H1 (cell line): ENCODE measurements around the gene CAMKK1. TPM values are rescaled to one million over a fixed set of nuclear protein-coding genes. Genes with fewer than 3 reads are reported as not detected.

Source experiments
- CTCF ChIA-PET: fragments of 300-600 bp; sonication (Branson Sonifier 250); formaldehyde crosslinking; loops from one replicate; lab custom pipeline; 2021; ENCODE audit not compliant: partially characterized antibody; lab: Charles Lee
- POLR2A ChIA-PET: fragments of 300-600 bp; sonication (Branson Sonifier 250); formaldehyde crosslinking; loops from one replicate; lab custom pipeline; 2021; ENCODE audit warnings: inconsistent platforms; ENCODE audit not compliant: partially characterized antibody; lab: Charles Lee
- DNase-seq, 2 experiments: peaks; one replicate each; pipeline versions ENCODE4 v3.0.0 to v3.0.0-alpha.2; 2010 to 2022; ENCODE audit warnings: low spot score in 2 of 2, low read depth in 1 of 2, mixed read lengths in 1 of 2
- FAIRE-seq: peaks from 2 replicates; lab custom pipeline; 2011; peaks lifted over from hg19 to GRCh38; lab: Jason Lieb, UNC
- H2AFZ ChIP-seq: 2 replicates; pipeline ENCODE4 v1.8.1; 2012; ENCODE audit warnings: low read length, inconsistent platforms
- H2AK5ac ChIP-seq: 2 replicates; pipeline ENCODE4 v1.6.1; 2013; ENCODE audit warnings: low read depth, low read length
- H2BK120ac ChIP-seq: replicated peaks from 2 replicates; pipeline ENCODE3; 2013; ENCODE audit warnings: low read depth, low read length, inconsistent platforms
- H2BK12ac ChIP-seq: 2 replicates; pipeline ENCODE4 v1.6.1; 2013; ENCODE audit warnings: low read depth, low read length
- H2BK15ac ChIP-seq: 2 replicates; pipeline ENCODE4 v1.6.1; 2013; ENCODE audit warnings: low read length
- H2BK20ac ChIP-seq: 2 replicates; pipeline ENCODE4 v1.6.1; 2013; ENCODE audit warnings: low read length
- H2BK5ac ChIP-seq: 2 replicates; pipeline ENCODE4 v1.6.1; 2013; ENCODE audit warnings: low read depth, low read length
- H3K14ac ChIP-seq: 2 replicates; pipeline ENCODE4 v1.6.1; 2013; ENCODE audit warnings: inconsistent platforms; ENCODE audit not compliant: insufficient read length
- H3K18ac ChIP-seq: 2 replicates; pipeline ENCODE4 v1.6.1; 2013; ENCODE audit warnings: low read length; ENCODE audit errors: extremely low read depth
- H3K23ac ChIP-seq: 2 replicates; pipeline ENCODE4 v1.6.1; 2013; ENCODE audit warnings: inconsistent platforms; ENCODE audit not compliant: insufficient read length
- H3K23me2 ChIP-seq: 2 replicates; pipeline ENCODE4 v1.6.1; 2013; ENCODE audit warnings: low read depth, low read length
- H3K27ac ChIP-seq: 2 replicates; pipeline ENCODE4 v1.6.1; 2011; ENCODE audit warnings: low read depth, low read length, inconsistent platforms
- H3K27me3 ChIP-seq, 4 experiments: replicated peaks in 1 of 4; 1 replicate in 1 of 4; 2 replicates in 3 of 4; pipeline versions ENCODE4 v1.6.1 to v1.8.1; 2011 to 2013; ENCODE audit warnings: low read length in 3 of 4, mild to moderate bottlenecking in 3 of 4, inconsistent platforms in 2 of 4, mixed read lengths in 2 of 4, moderate library complexity in 1 of 4; ENCODE audit not compliant: control insufficient read depth in 3 of 4, insufficient read depth in 3 of 4; ENCODE audit errors: extremely low read depth in 1 of 4
- H3K36me3 ChIP-seq, 4 experiments: 2 replicates each; pipeline versions ENCODE4 v1.6.1 to v1.8.1; 2011 to 2013; ENCODE audit warnings: mild to moderate bottlenecking in 4 of 4, low read length in 3 of 4, moderate library complexity in 2 of 4, control low read depth in 1 of 4, inconsistent platforms in 1 of 4; ENCODE audit not compliant: insufficient read depth in 4 of 4, control insufficient read depth in 2 of 4
- H3K4ac ChIP-seq: replicated peaks from 2 replicates; pipeline ENCODE3; 2013; ENCODE audit warnings: low read length, low read depth, mixed read lengths, inconsistent platforms; ENCODE audit not compliant: insufficient read length
- H3K4me1 ChIP-seq, 4 experiments: replicated peaks in 1 of 4; 1 replicate in 1 of 4; 2 replicates in 3 of 4; pipeline versions ENCODE4 v1.6.1 to v1.8.1; 2011 to 2013; ENCODE audit warnings: low read length in 3 of 4, inconsistent platforms in 2 of 4, mixed read lengths in 1 of 4; ENCODE audit not compliant: insufficient read depth in 4 of 4, control insufficient read depth in 3 of 4
- H3K4me2 ChIP-seq, 2 experiments: 2 replicates each; pipeline versions ENCODE4 v1.6.1 to v1.8.1; 2011 to 2013; ENCODE audit warnings: low read depth in 2 of 2, low read length in 2 of 2, control low read depth in 1 of 2, inconsistent platforms in 1 of 2, mild to moderate bottlenecking in 1 of 2; ENCODE audit not compliant: insufficient read depth in 1 of 2
- H3K4me3 ChIP-seq, 4 experiments: fragments of 200-600, 300-600 bp in 1 of 4; sonication (generic), shearing (Covaris generic), sonication (Bioruptor Twin) in 1 of 4; 2 replicates each; pipeline versions ENCODE4 v1.5.1 to v1.8.1; 2011 to 2016; ENCODE audit warnings: low read length in 4 of 4, low read depth in 3 of 4, control low read depth in 2 of 4, inconsistent platforms in 2 of 4, mild to moderate bottlenecking in 2 of 4, mixed read lengths in 1 of 4, moderate library complexity in 1 of 4; ENCODE audit not compliant: insufficient read depth in 2 of 4; ENCODE audit errors: extremely low read depth in 1 of 4
- H3K56ac ChIP-seq: replicated peaks from 2 replicates; pipeline ENCODE3; 2013; ENCODE audit warnings: low read depth, mild to moderate bottlenecking, mixed read lengths, low read length, inconsistent platforms; ENCODE audit not compliant: insufficient read length
- H3K79me1 ChIP-seq: 2 replicates; pipeline ENCODE4 v1.6.1; 2013; ENCODE audit warnings: low read depth, low read length, control low read depth
- H3K79me2 ChIP-seq, 2 experiments: 2 replicates each; pipeline versions ENCODE4 v1.6.1 to v1.8.1; 2012 to 2013; ENCODE audit warnings: low read length in 2 of 2, mild to moderate bottlenecking in 2 of 2, inconsistent platforms in 1 of 2; ENCODE audit not compliant: insufficient read depth in 2 of 2, control insufficient read depth in 1 of 2
- H3K9ac ChIP-seq, 4 experiments: replicated peaks in 1 of 4; 1 replicate in 1 of 4; 2 replicates in 3 of 4; pipeline versions ENCODE4 v1.6.1 to v1.8.1; 2011 to 2013; ENCODE audit warnings: low read depth in 3 of 4, low read length in 3 of 4, control low read depth in 2 of 4, mild to moderate bottlenecking in 2 of 4, moderate library complexity in 2 of 4, inconsistent platforms in 1 of 4; ENCODE audit errors: extremely low read depth in 1 of 4
- H3K9me3 ChIP-seq, 2 experiments: 2 replicates each; pipeline versions ENCODE4 v1.6.1 to v1.8.1; 2012 to 2013; ENCODE audit warnings: mild to moderate bottlenecking in 2 of 2, moderate library complexity in 2 of 2, control low read depth in 1 of 2, inconsistent platforms in 1 of 2, low read depth in 1 of 2, low read length in 1 of 2, mixed read lengths in 1 of 2; ENCODE audit not compliant: insufficient read depth in 2 of 2
- H4K20me1 ChIP-seq, 2 experiments: replicated peaks in 1 of 2; 2 replicates each; pipeline versions ENCODE3 to v1.8.1; 2011 to 2013; ENCODE audit warnings: inconsistent platforms in 2 of 2, low read length in 2 of 2, mild to moderate bottlenecking in 1 of 2; ENCODE audit not compliant: insufficient read depth in 2 of 2, control insufficient read depth in 1 of 2
- H4K5ac ChIP-seq: 2 replicates; pipeline ENCODE4 v1.6.1; 2013; ENCODE audit warnings: low read length, low read depth, mixed read lengths, inconsistent platforms; ENCODE audit not compliant: insufficient read length
- H4K8ac ChIP-seq: 2 replicates; pipeline ENCODE4 v1.8.0; 2013; ENCODE audit warnings: mild to moderate bottlenecking, moderate library complexity, low read length, inconsistent platforms; ENCODE audit not compliant: insufficient read depth; ENCODE audit errors: extremely low read depth
- H4K91ac ChIP-seq: replicated peaks from 2 replicates; pipeline ENCODE3; 2013; ENCODE audit warnings: low read length, mixed read lengths, inconsistent platforms; ENCODE audit not compliant: insufficient read length
- CBX8 ChIP-seq: fragments of 300-800, 300-1000 bp; sonication (generic); IDR thresholded peaks from 2 replicates; pipeline ENCODE4 v1.7.1; 2016; ENCODE audit warnings: low read depth, low read length, borderline replicate concordance
- CHD1 ChIP-seq: IDR thresholded peaks from 2 replicates; pipeline ENCODE4 v1.6.1; 2012; ENCODE audit warnings: low read depth, low read length, improper control_type of control experiment
- CTBP2 ChIP-seq: IDR thresholded peaks from 2 replicates; pipeline ENCODE4 v1.7.0; 2011; ENCODE audit warnings: borderline replicate concordance, mild to moderate bottlenecking, moderate library complexity, mixed read lengths, low read length; ENCODE audit not compliant: insufficient read depth, insufficient read length
- EZH2 ChIP-seq: fragments of 200-600 bp; sonication (generic); IDR thresholded peaks from 2 replicates; pipeline ENCODE4 v1.7.1; 2012; ENCODE audit warnings: low read depth, mild to moderate bottlenecking, moderate library complexity, low read length, inconsistent platforms; ENCODE audit not compliant: severe bottlenecking
- JUN ChIP-seq: IDR thresholded peaks from 2 replicates; pipeline ENCODE4 v1.6.1; 2011; ENCODE audit warnings: low read depth, mild to moderate bottlenecking, improper control_type of control experiment, low read length
- SIX5 ChIP-seq: IDR thresholded peaks from 2 replicates; pipeline ENCODE4 v1.6.1; 2011; ENCODE audit warnings: mild to moderate bottlenecking, low read depth, low read length
- TAF7 ChIP-seq: optimal IDR thresholded peaks from 2 replicates; pipeline ENCODE3; 2011; ENCODE audit warnings: low read depth, mild to moderate bottlenecking, inconsistent platforms, low read length, moderate library complexity, borderline replicate concordance
- WGBS, 2 experiments: shearing (Covaris generic) in 1 of 2; methylation state at CpG; one replicate each; pipeline versions ENCODE4 v1.1.6 to v1.1.7; 2013 to 2015; ENCODE audit warnings: low lambda C conversion rate in 2 of 2, mixed read lengths in 2 of 2, inconsistent platforms in 1 of 2, low coverage in 1 of 2, missing lambda C conversion rate in 1 of 2; ENCODE audit not compliant: insufficient replicate concordance in 2 of 2, insufficient coverage in 1 of 2, insufficient read length in 1 of 2; ENCODE audit errors: extremely low coverage in 1 of 2, missing lambda C conversion rate in 1 of 2; 5-methylcytosine and 5-hydroxymethylcytosine counted together
- polyA plus RNA-seq, 7 experiments: library from polyadenylated mRNA; depleted of rRNA in 3 of 7; stranded (reverse) in 5 of 7; unstranded in 2 of 7; fragments of >200 nt in 5 of 7; fragments of 200-250 nt in 2 of 7; gene quantifications; 1 replicate in 5 of 7; 2 replicates in 1 of 7; 4 replicates in 1 of 7; pipeline versions ENCODE4 v1.2.1 to v1.2.3, GENCODE V29; 2011 to 2013; ENCODE audit warnings: missing spikeins in 2 of 7, mixed read lengths in 2 of 7
- total RNA-seq: library from RNA; stranded (reverse); fragmentation: NEBNext Ultra II Directional; extraction: Animal tissue kit (Norgen Biotek cat#: 25700); gene quantifications from 2 replicates; pipeline ENCODE4 v1.2.1, GENCODE V29; 2021
- TF ChIP-seq, protein P1 (sequence below): IDR thresholded peaks from 2 replicates; pipeline ENCODE4 v1.6.1; 2011; ENCODE audit warnings: low read depth, mild to moderate bottlenecking, low read length; ENCODE audit not compliant: insufficient read depth

CAMKK1 gene
- total and polyA plus RNA-seq, 2 of the 8 experiments (the other 6 are each of a cell fraction or from before 2014, with no cell fraction given) = 7.1 to 7.6 TPM

DNA sequence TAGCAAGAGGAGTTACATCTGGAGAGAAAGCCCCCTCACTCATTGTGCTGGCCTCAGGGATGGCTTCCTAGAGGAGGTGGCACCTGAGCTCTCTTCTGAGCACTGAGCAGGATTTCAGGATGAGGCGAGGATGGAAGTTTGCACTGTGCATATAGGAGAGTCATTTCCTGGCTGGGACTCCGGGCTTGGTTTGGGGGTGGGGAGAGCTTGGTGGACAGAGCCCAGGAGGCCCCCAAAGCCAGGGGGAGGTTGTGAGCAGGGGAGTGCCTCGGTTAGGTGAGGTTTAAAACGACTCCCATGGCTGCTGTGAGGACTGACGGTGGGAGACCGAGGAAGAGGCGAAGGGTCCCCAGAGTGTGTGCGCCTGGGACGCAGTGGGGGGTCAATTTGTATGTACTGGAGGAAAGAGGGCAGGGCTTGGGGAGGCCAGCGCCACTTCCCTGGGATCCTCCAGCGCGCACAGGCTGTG, 1.2 kb downstream of the CAMKK1 start:
- H3K4me1 ChIP-seq = peaks cover 6 to 34% (median 24%) of the 10 kb centered on the region in 4 experiments

More for the DNA sequence above, 1.2 kb downstream of the CAMKK1 start:
- no peak for DNase-seq
- H3K79me1 ChIP-seq = peaks cover 4% of the 10 kb centered on the region; the same call in 1 of the 2 replicates
- H4K91ac ChIP-seq = no peak overlapping the region
- peak overlapping the region; percentile 48 for H3K18ac ChIP-seq
- H3K79me2 ChIP-seq = no peaks in the 10 kb centered on the region; a peak in 1 of 4 replicates
- no peak overlapping the region for H3K23ac ChIP-seq
- H2BK15ac ChIP-seq = no peak overlapping the region; the same call in 1 of the 2 replicates
- no peak overlapping the region for H3K14ac ChIP-seq
- no peak overlapping the region for H2AFZ ChIP-seq
- peaks cover 3 to 8% of the 10 kb centered on the region in 2 experiments for H4K20me1 ChIP-seq
- H4K5ac ChIP-seq = no peak overlapping the region
- peak overlapping the region; percentile 95 for H2BK12ac ChIP-seq
- ChIA-PET CTCF (interaction anchor here (0.7 to 2.9 kb wide), 2 partner anchors 18 to 47 kb away, joined by 3 to 13 read pairs; partner anchors contain the start of gene NCBP3), POLR2A (interaction anchor here (0.6 to 1.2 kb wide), 3 partner anchors 27 to 221 kb away, joined by 3 read pairs; no protein-coding TSS in a partner anchor)
- H3K9me3 ChIP-seq = no peaks in the 10 kb centered on the region
- H3K56ac ChIP-seq = no peak overlapping the region
- no peak overlapping the region for H2BK120ac ChIP-seq
- 9% methylated on average over 12 of the region's 12 CpGs; no CpG with 5 or more reads in 1 of the 2 experiments for whole genome bisulfite sequencing, 2 experiments
- TF ChIP-seq TAF7 = no peak
- TF ChIP-seq CBX8 = no peak
- TF ChIP-seq EZH2 = no peak
- no peak for TF ChIP-seq SIX5
- no peak for TF ChIP-seq CTBP2
- TF ChIP-seq JUN = no peak
- no peak for TF ChIP-seq CHD1
- TF ChIP-seq, protein P1, sequence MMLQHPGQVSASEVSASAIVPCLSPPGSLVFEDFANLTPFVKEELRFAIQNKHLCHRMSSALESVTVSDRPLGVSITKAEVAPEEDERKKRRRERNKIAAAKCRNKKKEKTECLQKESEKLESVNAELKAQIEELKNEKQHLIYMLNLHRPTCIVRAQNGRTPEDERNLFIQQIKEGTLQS = no peak
- H3K4ac ChIP-seq = peak overlapping the region; percentile 63
- peaks cover 15% of the 10 kb centered on the region; the same call in 1 of the 2 replicates for H3K23me2 ChIP-seq
- no peak overlapping the region for H3K27ac ChIP-seq
- H2AK5ac ChIP-seq = no peak overlapping the region
- H3K27me3 ChIP-seq = peaks cover 0 to 6% (median 1%) of the 10 kb centered on the region in 4 experiments; a peak in 3 of 7 replicates
- H4K8ac ChIP-seq = no peak overlapping the region
- H3K4me2 ChIP-seq = peak overlapping the region; percentile 77 to 90
- H3K4me3 ChIP-seq = peak overlapping the region; percentile 52 to 82 (median 63)
- FAIRE-seq = no peak
- no peaks in the 10 kb centered on the region for H3K36me3 ChIP-seq
- peak overlapping the region in 2 of 4 experiments; percentile 42 to 52; a peak in 3 of 7 replicates for H3K9ac ChIP-seq
- H2BK5ac ChIP-seq = no peak overlapping the region; the same call in 1 of the 2 replicates
- peak overlapping the region; percentile 62; the same call in 1 of the 2 replicates for H2BK20ac ChIP-seq
